ENCODE results near the gene RIT2.
"Not testable (repeated sequence)": the region's sequence is repeated elsewhere in the genome, so short reads cannot be mapped to it uniquely, and the experiment has no call there.

Gene RIT2

DNA sequence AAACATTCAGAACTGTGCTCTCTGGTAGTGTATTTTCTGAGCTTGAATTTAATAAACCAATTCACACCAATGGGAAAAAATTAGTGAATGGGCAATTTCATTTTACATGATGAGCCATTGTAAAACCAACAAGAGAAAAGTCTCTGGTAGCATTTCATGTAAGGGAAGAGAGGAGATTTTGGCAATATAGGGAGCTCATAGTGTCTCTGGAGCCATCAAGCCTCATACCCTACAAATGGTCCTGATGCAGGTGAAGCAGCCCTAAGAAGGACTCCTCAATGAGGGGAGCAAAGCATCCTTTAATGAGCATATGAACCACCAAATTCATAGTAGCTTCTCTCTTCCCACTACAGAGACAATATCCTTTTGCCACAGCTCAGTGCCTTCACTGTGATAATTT lies 373.0 kb downstream of the RIT2 start:
- TF ChIP-seq, protein P1, sequence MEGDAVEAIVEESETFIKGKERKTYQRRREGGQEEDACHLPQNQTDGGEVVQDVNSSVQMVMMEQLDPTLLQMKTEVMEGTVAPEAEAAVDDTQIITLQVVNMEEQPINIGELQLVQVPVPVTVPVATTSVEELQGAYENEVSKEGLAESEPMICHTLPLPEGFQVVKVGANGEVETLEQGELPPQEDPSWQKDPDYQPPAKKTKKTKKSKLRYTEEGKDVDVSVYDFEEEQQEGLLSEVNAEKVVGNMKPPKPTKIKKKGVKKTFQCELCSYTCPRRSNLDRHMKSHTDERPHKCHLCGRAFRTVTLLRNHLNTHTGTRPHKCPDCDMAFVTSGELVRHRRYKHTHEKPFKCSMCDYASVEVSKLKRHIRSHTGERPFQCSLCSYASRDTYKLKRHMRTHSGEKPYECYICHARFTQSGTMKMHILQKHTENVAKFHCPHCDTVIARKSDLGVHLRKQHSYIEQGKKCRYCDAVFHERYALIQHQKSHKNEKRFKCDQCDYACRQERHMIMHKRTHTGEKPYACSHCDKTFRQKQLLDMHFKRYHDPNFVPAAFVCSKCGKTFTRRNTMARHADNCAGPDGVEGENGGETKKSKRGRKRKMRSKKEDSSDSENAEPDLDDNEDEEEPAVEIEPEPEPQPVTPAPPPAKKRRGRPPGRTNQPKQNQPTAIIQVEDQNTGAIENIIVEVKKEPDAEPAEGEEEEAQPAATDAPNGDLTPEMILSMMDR (IDR thresholded peaks at IDR 0.05; ENCODE audit: unreplicated experiment in 3 of 3), result no peak
- Mint-ChIP-seq H3K4me1 (no peaks in the 10 kb centered on the region), H3K27me3 (ENCODE audit: low read depth) (peaks cover under 1% of the 10 kb centered on the region), H3K27ac (no peak overlapping the region), H3K4me3 (no peak overlapping the region), H3K36me3 (ENCODE audit: low read depth) (no peaks in the 10 kb centered on the region), H3K9me3 (no peaks in the 10 kb centered on the region)

DNA sequence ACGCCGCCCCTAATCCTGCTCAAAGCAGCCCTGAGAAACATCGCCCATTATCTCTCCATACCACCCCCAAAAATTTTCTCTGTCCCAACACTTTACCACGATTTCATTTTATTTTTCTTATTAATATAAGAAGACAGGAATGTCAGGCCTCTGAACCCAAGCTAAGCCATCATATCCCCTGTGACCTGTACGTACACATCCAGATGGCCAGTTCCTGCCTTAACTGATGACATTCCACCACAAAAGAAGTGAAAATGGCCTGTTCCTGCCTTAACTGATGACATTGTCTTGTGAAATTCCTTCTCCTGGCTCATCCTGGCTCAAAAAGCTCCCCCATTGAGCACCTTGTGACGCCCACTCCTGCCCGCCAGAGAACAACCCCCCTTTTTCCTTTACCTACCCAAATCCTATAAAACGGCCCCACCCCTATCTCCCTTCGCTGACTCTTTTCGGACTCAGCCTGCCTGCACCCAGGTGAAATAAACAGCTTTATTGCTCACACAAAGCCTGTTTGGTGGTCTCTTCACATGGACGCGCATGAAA lies 373.6 kb downstream of the RIT2 start:
- not testable (repeated sequence) for H3K9me3 Mint-ChIP-seq; H3K36me3 Mint-ChIP-seq (ENCODE audit: low read depth); H3K4me3 Mint-ChIP-seq; H3K27me3 Mint-ChIP-seq (ENCODE audit: low read depth); H3K27ac Mint-ChIP-seq; H3K4me1 Mint-ChIP-seq

DNA sequence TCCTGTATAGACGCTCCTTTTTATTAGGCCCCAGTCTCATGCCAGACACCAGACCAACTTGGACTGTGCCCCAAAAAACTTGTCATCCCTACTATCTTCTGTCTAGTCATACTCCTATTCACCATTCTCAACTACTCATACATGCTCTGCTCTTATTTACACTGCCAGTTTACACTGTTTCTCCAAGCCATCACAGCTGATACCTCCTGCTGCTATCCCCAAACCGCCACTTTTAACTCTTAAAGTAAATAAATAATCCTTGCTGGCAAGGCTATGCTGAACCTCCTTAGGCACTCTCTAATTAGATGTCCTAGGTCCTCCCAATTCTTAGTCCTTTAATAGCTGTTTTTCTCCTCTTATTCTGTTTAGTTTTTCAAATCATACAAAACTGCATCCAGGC lies 374.2 kb downstream of the RIT2 start:
- not testable (repeated sequence) for H3K36me3 Mint-ChIP-seq (ENCODE audit: low read depth)

DNA sequence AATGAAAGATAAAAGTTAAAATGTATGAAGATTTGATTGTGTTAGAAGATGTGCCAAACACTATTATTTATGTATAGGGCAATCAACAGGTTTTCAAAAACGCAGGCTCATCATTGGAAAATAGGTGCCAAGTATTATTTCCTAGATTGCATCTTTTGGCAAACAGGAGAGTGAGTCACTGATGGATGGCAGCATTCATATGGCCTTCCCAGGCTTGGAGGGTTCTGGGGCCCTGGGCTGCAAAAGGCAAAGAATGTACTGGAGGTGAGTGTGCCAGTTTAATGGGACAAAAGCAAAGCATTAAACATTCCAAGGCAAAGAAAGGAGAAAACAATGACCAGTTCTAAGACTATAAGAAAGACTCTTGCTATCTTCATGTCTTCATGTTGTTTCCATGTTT lies 379.4 kb downstream of the RIT2 start:
- peaks cover 8% of the 10 kb centered on the region for H3K27me3 Mint-ChIP-seq (ENCODE audit: low read depth)
- H3K9me3 Mint-ChIP-seq, result no peaks in the 10 kb centered on the region
- H3K4me1 Mint-ChIP-seq, result no peaks in the 10 kb centered on the region
- TF ChIP-seq, protein P1 (IDR thresholded peaks at IDR 0.05; ENCODE audit: unreplicated experiment in 3 of 3), result no peak
- H3K36me3 Mint-ChIP-seq (ENCODE audit: low read depth), result no peaks in the 10 kb centered on the region
- no peak overlapping the region for H3K4me3 Mint-ChIP-seq
- H3K27ac Mint-ChIP-seq, result no peak overlapping the region

More for the DNA sequence above, 374.2 kb downstream of the RIT2 start:
- not testable (repeated sequence) for H3K4me3 Mint-ChIP-seq; H3K9me3 Mint-ChIP-seq; H3K27me3 Mint-ChIP-seq (ENCODE audit: low read depth); H3K4me1 Mint-ChIP-seq; H3K27ac Mint-ChIP-seq

DNA sequence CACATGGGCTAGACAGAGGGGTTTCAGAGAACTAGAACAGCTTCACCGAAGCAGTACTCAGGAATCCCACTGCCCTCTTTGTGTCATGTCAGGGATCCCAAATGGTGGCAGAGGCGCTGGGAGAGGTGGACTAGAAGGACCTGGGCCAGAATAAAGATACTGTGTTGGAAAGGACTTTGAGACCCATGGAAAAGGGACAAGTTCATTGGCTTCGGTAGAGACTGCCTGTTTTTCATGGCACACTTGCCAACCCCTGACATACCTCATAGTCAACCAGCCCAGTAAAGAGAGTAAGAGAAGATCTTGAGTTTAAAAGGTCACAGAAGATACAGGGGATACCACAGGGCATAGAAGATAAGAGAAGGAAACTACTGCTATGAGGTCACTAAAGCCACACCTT lies 381.0 kb downstream of the RIT2 start:
- Mint-ChIP-seq H3K27ac (no peak overlapping the region), H3K4me3 (no peak overlapping the region), H3K9me3 (no peaks in the 10 kb centered on the region), H3K4me1 (peaks cover 8% of the 10 kb centered on the region), H3K36me3 (ENCODE audit: low read depth) (no peaks in the 10 kb centered on the region), H3K27me3 (ENCODE audit: low read depth) (peaks cover 8% of the 10 kb centered on the region)
- TF ChIP-seq, protein P1 (IDR thresholded peaks at IDR 0.05; ENCODE audit: unreplicated experiment in 3 of 3), result no peak

DNA sequence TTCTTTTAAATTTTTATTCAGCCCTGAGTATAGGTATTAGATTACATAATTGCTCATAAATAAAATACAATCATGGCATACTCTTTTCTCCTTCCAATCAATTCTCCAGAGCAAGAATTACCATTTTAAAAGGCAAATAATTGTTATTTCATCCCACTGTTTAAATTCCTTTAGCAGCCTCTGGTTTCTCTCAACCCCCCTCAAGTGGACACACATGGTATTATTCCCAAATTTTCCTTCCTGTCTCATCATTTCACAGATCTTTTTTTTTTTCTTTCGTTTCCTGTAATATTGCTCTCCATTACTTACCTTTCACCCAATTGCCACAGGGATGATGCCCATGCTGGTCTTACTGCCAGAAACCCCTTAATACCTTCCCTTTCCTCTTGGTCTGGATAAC lies 385.2 kb downstream of the RIT2 start:
- TF ChIP-seq, protein P1 (IDR thresholded peaks at IDR 0.05; ENCODE audit: unreplicated experiment in 3 of 3), result peak; percentile 34 to 42 (median 35)
- peaks cover 6% of the 10 kb centered on the region for H3K36me3 Mint-ChIP-seq (ENCODE audit: low read depth)
- H3K27me3 Mint-ChIP-seq (ENCODE audit: low read depth), result peaks cover 5% of the 10 kb centered on the region
- H3K27ac Mint-ChIP-seq, result no peak overlapping the region
- no peak overlapping the region for H3K4me3 Mint-ChIP-seq
- H3K4me1 Mint-ChIP-seq, result peaks cover 14% of the 10 kb centered on the region
- peaks cover 5% of the 10 kb centered on the region for H3K9me3 Mint-ChIP-seq

DNA sequence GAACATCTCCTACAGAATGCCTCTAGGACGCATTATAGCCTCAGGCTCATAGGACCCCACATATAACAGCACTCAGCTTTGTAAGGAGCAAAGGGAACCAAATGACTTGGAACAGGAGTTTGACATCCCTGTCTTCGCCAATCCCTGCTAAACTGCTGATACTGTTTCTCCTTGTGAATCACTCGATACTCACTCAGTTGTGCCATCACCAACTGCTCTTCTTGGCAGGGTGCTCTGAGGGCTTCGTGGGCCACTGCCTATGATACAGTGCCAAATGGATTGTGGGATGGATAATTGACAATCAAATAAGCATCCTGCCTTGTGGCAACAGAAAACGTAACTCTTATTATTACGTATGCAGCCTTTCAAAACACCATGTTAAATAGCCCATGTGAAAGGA lies 396.3 kb downstream of the RIT2 start:
- Mint-ChIP-seq H3K4me3 (no peak overlapping the region), H3K4me1 (no peaks in the 10 kb centered on the region), H3K27ac (no peak overlapping the region), H3K9me3 (peaks cover 5% of the 10 kb centered on the region), H3K36me3 (ENCODE audit: low read depth) (no peaks in the 10 kb centered on the region), H3K27me3 (ENCODE audit: low read depth) (no peaks in the 10 kb centered on the region)
- TF ChIP-seq, protein P1 (IDR thresholded peaks at IDR 0.05; ENCODE audit: unreplicated experiment in 3 of 3), result no peak
